ACC112 (cell line): ENCODE results near the gene CHRNA10.
"Not testable (repeated sequence)": the region's sequence is repeated elsewhere in the genome, so short reads cannot be mapped to it uniquely, and the experiment has no call there.

Experiments used
- H2AFZ ChIP-seq: fragments of 200-600 bp; sonication (generic); one replicate; pipeline ENCODE4 v1.6.0; 2017; ENCODE audit warnings: antibody characterized with exemption, low read length; ENCODE audit not compliant: unreplicated experiment
- H3K27ac ChIP-seq: fragments of 200-600 bp; sonication (generic); 2 replicates; pipeline ENCODE4 v1.5.1; 2014; ENCODE audit warnings: low read depth, mild to moderate bottlenecking, antibody characterized with exemption, low read length, moderate library complexity
- H3K27me3 ChIP-seq: fragments of 200-600 bp; sonication (generic); 2 replicates; pipeline ENCODE4 v1.6.1; 2014; ENCODE audit warnings: mild to moderate bottlenecking, antibody characterized with exemption, low read length, moderate library complexity, mixed read lengths; ENCODE audit not compliant: insufficient read depth
- H3K36me3 ChIP-seq: fragments of 200-600 bp; sonication (generic); 2 replicates; pipeline ENCODE4 v1.6.1; 2016; ENCODE audit warnings: mild to moderate bottlenecking, antibody characterized with exemption, low read length, moderate library complexity, mixed read lengths; ENCODE audit not compliant: insufficient read depth
- H3K4me1 ChIP-seq: fragments of 200-600 bp; sonication (generic); one replicate; pipeline ENCODE4 v1.6.1; 2016; ENCODE audit warnings: low read length, mixed read lengths; ENCODE audit not compliant: insufficient read depth, unreplicated experiment, control insufficient read depth
- H3K4me3 ChIP-seq: fragments of 200-600 bp; sonication (generic); 2 replicates; pipeline ENCODE4 v1.5.1; 2014; ENCODE audit warnings: mild to moderate bottlenecking, low read depth, low read length
- H3K79me2 ChIP-seq: fragments of 200-600 bp; sonication (generic); one replicate; pipeline ENCODE4 v1.6.0; 2016; ENCODE audit warnings: low read length; ENCODE audit not compliant: control insufficient read depth, unreplicated experiment, insufficient read depth

The CHRNA10 gene

GRCh38 chr11:3665336-3666022 is 5.7 kb downstream of the CHRNA10 start:
- Histone ChIP-seq H3K36me3 (no peaks in the 10 kb centered on the region), H3K4me3 (no peak overlapping the region), H3K27ac (no peak overlapping the region), H2AFZ (no peak overlapping the region), H3K4me1 (no peaks in the 10 kb centered on the region), H3K27me3 (no peaks in the 10 kb centered on the region), H3K79me2 (no peaks in the 10 kb centered on the region)

GRCh38 chr11:3664032-3664630 is 7.1 kb downstream of the CHRNA10 start:
- Histone ChIP-seq H3K36me3 (no peaks in the 10 kb centered on the region), H2AFZ (no peak overlapping the region), H3K27me3 (peaks cover 2% of the 10 kb centered on the region; the same call in 1 of the 2 replicates), H3K4me3 (no peak overlapping the region), H3K79me2 (no peaks in the 10 kb centered on the region), H3K27ac (no peak overlapping the region), H3K4me1 (no peaks in the 10 kb centered on the region)

GRCh38 chr11:3662856-3663255 is 8.3 kb downstream of the CHRNA10 start:
- Histone ChIP-seq H3K27ac (no peak overlapping the region), H3K4me1 (no peaks in the 10 kb centered on the region), H3K79me2 (no peaks in the 10 kb centered on the region), H3K4me3 (no peak overlapping the region), H3K27me3 (peaks cover 11% of the 10 kb centered on the region), H3K36me3 (no peaks in the 10 kb centered on the region), H2AFZ (no peak overlapping the region)

GRCh38 chr11:3660960-3661359 is 10.2 kb downstream of the CHRNA10 start:
- no peak overlapping the region for H3K27ac ChIP-seq

DNA sequence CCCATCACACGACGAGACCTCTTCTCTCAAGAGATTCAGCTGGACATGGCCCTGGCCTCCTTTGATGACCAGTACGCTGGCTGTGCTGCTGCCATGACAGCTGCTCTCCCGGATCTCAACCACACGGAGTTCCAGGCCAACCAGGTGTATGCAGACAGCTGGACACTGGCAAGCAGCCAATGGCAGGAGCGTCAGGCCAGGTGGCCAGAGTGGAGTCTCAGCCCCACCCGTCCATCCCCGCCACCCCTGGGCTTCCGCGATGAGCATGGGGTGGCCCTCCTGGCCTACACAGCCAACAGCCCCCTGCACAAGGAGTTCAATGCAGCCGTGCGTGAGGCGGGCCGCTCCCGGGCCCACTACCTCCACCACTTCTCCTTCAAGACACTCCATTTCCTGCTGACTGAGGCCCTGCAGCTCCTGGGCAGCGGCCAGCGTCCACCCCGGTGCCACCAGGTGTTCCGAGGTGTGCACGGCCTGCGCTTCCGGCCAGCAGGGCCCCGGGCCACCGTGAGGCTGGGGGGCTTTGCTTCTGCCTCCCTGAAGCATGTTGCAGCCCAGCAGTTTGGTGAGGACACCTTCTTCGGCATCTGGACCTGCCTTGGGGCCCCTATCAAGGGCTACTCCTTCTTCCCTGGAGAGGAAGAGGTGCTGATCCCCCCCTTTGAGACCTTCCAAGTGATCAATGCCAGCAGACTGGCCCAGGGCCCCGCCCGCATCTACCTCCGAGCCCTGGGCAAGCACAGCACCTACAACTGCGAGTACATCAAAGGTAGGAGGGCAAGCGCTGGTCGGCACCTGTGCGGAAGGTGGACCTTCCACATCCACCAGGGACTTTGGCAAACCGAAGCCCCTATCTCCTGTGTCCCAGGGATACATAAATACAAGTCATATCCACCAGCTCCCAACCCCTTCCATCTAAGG is 11.3 kb downstream of the CHRNA10 start:
- no peak overlapping the region for H3K27ac ChIP-seq
- peaks cover 30% of the 10 kb centered on the region for H3K27me3 ChIP-seq
- no peak overlapping the region for H2AFZ ChIP-seq
- H3K36me3 ChIP-seq = no peaks in the 10 kb centered on the region
- no peak overlapping the region for H3K4me3 ChIP-seq
- H3K4me1 ChIP-seq = no peaks in the 10 kb centered on the region
- H3K79me2 ChIP-seq = no peaks in the 10 kb centered on the region

More at GRCh38 chr11:3660960-3661359, 10.2 kb downstream of the CHRNA10 start:
- no peaks in the 10 kb centered on the region for H3K79me2 ChIP-seq
- no peak overlapping the region for H2AFZ ChIP-seq
- no peak overlapping the region for H3K4me3 ChIP-seq
- H3K4me1 ChIP-seq = no peaks in the 10 kb centered on the region
- peaks cover 21% of the 10 kb centered on the region for H3K27me3 ChIP-seq
- no peaks in the 10 kb centered on the region for H3K36me3 ChIP-seq

DNA sequence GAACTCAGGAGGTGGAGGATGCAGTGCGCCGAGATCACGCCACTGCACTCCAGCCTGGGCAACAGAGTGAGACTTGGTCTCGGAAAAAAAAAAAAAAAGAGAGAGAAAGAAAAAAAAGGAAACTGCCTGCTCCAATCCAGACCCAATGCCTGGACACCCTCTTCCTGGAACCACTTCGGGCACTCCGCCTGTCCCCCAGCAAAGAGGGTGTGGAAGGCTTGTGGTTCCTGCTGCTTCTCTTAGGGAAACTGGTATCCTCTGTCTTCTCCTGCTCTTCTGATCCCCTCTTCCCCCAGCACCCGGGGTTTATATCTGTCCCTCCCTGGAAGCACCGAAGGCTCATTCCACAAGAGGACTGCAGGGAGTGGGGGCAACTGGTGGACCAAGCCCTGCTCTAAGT is 12.9 kb downstream of the CHRNA10 start:
- peaks cover 40% of the 10 kb centered on the region for H3K27me3 ChIP-seq
- no peaks in the 10 kb centered on the region for H3K4me1 ChIP-seq
- H3K79me2 ChIP-seq = no peaks in the 10 kb centered on the region
- no peak overlapping the region for H3K4me3 ChIP-seq
- H3K36me3 ChIP-seq = no peaks in the 10 kb centered on the region
- no peak overlapping the region for H2AFZ ChIP-seq
- H3K27ac ChIP-seq = no peak overlapping the region

DNA sequence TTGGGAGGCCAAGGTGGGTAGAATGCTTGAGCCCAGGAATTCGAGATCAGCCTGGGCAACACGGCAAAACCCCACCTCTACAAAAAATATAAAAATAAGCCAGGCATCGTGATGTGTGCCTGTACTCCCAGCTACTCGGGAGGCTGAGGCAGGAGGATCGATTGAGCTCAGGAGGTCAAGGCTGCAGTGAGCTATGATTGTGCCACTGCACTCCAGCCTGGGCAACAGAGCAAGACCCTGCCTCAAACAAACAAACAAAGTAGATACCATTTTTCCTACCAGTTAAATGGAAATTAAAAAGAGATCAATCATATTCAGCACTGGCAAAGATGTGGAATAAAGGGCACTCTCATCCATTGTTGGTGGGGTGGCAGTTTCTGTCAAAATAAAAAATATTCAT is 13.9 kb downstream of the CHRNA10 start:
- H3K36me3 ChIP-seq, H2AFZ ChIP-seq, H3K4me3 ChIP-seq, H3K79me2 ChIP-seq, H3K4me1 ChIP-seq, H3K27ac ChIP-seq: not testable (repeated sequence)
- H3K27me3 ChIP-seq = peaks cover 40% of the 10 kb centered on the region

DNA sequence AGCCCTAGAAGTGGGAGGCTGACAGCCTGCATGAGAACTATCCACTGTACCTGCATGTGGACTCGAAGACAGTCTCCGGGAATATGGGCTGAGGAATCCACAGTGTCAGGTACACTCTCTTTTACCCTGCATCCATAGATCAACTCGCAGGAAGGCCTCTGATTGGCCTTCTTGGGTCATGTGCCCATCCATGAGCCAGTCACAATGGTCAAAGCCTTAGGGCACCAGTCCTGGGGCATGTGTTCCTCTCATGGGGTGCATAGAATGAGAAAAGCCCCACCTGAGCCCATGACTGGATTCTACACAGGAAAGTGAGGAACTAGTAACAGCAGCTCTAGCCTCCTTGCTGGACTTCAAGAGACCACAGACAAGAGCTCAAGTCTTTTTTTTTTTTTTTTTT is 15.6 kb downstream of the CHRNA10 start:
- H3K79me2 ChIP-seq = no peaks in the 10 kb centered on the region
- no peak overlapping the region for H2AFZ ChIP-seq
- peaks cover 40% of the 10 kb centered on the region for H3K27me3 ChIP-seq
- no peaks in the 10 kb centered on the region for H3K36me3 ChIP-seq
- no peaks in the 10 kb centered on the region for H3K4me1 ChIP-seq
- no peak overlapping the region for H3K27ac ChIP-seq
- no peak overlapping the region for H3K4me3 ChIP-seq

- H3K27ac ChIP-seq, H3K4me1 ChIP-seq, H3K4me3 ChIP-seq, H3K36me3 ChIP-seq, H2AFZ ChIP-seq, H3K79me2 ChIP-seq: not testable (repeated sequence)
- H3K27me3 ChIP-seq = peaks cover 31% of the 10 kb centered on the region
These were observed 18.7 kb downstream of the CHRNA10 start for GRCh38 chr11:3652514-3652913.

DNA sequence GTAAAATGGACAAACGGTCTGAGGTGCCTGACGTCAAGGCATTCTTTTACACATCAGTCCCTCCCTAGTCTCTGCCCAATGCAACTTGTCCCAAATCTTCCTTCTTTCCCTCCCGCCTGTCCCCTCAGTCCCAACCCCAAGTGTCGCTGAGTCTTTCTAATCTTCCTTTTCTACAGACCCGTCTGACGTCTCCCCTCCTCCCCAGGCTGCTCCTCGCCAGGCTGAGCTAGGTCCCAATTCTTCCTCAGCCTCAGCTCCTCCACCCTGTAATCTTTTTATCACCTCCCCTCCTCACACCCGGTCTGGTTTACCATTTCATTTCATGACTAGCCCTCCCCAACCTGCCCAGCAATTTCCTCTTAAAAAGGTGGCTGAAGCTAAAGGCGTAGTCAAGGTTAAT is 21.8 kb downstream of the CHRNA10 start:
- H3K4me3 ChIP-seq, H2AFZ ChIP-seq: not testable (repeated sequence)
- H3K27me3 ChIP-seq = peaks cover 19% of the 10 kb centered on the region

More for the DNA sequence above, 21.8 kb downstream of the CHRNA10 start:
- H3K79me2 ChIP-seq, H3K27ac ChIP-seq, H3K4me1 ChIP-seq, H3K36me3 ChIP-seq: not testable (repeated sequence)
